Brain microvascular endothelial cell (primary cell): ENCODE measurements around the gene CHD1.

Source experiments
- DNase-seq: peaks from one replicate; pipeline ENCODE4 v3.0.0-alpha.2; 2020
- H3K27ac ChIP-seq: fragments of 250-450 bp; sonication (Bioruptor Pico); 2 replicates; pipeline ENCODE4 v1.5.1; 2020; ENCODE audit warnings: mild to moderate bottlenecking, moderate library complexity
- H3K27me3 ChIP-seq: fragments of 250-450 bp; sonication (Bioruptor Pico); replicated peaks from 2 replicates; pipeline ENCODE4 v1.5.1; 2020; ENCODE audit warnings: mild to moderate bottlenecking
- H3K36me3 ChIP-seq: fragments of 250-450 bp; sonication (Bioruptor Pico); replicated peaks from 2 replicates; pipeline ENCODE4 v1.5.1; 2020; ENCODE audit warnings: mild to moderate bottlenecking
- H3K4me3 ChIP-seq: 2 replicates; pipeline ENCODE4 v1.5.1; 2011; ENCODE audit warnings: low read depth, mild to moderate bottlenecking, control low read depth, low read length, moderate library complexity
- in situ Hi-C: cut with HindIII; loops from 2 replicates; pipeline ENCODE4 v1.10.0; 2017; ENCODE audit warnings: low sequenced_read_pairs, low pct_ligation_motif_present
- TF ChIP-seq, protein P1 (sequence below): IDR thresholded peaks from 2 replicates; pipeline ENCODE4 v1.5.1; 2011; ENCODE audit warnings: low read depth, mild to moderate bottlenecking, moderate library complexity, low read length, control low read depth, inconsistent platforms; ENCODE audit errors: missing control alignments

Gene CHD1

DNA sequence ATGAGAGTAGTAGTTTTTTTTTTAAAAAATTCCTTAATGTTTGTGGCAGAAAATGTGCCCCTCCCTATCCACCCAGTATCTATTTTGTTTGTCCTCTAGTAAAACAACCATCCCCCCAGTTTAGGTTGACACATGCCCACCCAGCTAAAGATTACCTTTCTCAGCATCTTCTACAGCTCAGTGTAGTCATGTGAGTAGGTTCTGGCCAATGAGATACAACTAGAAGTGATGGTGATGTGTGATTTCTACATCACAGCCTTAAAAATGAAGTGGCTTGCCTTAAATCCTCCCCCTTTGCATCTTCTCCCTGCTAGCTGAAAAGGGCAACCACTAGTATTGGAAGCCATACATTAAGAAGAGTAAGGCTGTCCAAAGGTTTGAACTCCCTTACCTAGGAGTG, 14.9 kb downstream of the CHD1 start:
- in situ Hi-C loops, result no loop called here
- Histone ChIP-seq H3K27me3 (no peaks in the 10 kb centered on the region), H3K27ac (no peak overlapping the region), H3K36me3 (no peaks in the 10 kb centered on the region), H3K4me3 (no peak overlapping the region)
- TF ChIP-seq, protein P1, sequence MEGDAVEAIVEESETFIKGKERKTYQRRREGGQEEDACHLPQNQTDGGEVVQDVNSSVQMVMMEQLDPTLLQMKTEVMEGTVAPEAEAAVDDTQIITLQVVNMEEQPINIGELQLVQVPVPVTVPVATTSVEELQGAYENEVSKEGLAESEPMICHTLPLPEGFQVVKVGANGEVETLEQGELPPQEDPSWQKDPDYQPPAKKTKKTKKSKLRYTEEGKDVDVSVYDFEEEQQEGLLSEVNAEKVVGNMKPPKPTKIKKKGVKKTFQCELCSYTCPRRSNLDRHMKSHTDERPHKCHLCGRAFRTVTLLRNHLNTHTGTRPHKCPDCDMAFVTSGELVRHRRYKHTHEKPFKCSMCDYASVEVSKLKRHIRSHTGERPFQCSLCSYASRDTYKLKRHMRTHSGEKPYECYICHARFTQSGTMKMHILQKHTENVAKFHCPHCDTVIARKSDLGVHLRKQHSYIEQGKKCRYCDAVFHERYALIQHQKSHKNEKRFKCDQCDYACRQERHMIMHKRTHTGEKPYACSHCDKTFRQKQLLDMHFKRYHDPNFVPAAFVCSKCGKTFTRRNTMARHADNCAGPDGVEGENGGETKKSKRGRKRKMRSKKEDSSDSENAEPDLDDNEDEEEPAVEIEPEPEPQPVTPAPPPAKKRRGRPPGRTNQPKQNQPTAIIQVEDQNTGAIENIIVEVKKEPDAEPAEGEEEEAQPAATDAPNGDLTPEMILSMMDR, result no peak
- no peak for DNase-seq

DNA sequence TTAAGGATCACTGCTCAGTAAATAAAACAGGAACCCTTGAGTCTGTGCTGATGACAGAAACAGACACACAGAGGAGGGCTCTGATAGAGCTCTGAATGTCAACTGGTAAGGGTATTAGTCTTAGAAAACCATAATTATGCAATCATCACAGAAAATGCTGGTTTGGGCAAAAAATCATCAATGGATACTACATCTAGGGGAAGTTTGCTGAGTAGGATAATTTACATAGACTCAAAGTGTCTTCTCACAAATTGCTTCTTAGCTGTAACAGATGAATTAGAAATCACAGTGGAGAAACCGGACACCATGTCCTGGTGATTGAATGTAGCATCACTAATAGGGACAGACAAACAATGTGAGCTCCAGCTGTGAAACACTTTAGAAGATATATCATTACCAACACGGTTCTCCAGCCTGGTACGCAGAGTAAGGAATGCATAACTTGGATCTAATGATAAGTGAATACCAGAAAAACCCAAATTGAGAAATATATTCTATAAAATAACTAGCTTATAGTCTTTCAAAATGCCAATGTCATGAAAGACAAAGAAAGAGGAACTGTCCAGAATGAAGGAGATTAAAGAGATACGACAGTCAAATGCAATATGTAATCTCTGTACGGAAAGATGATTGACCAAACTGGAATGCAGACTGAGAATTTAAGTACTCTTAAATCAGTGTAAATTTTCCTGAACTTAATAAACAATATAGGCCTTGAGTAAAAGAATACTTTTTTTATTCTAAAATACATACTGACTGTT, 17.3 kb downstream of the CHD1 start:
- Histone ChIP-seq H3K27ac (peak overlapping the region; percentile 28), H3K36me3 (no peaks in the 10 kb centered on the region), H3K27me3 (no peaks in the 10 kb centered on the region), H3K4me3 (no peak overlapping the region)
- in situ Hi-C loops, result no loop called here
- TF ChIP-seq, protein P1, result no peak
- DNase-seq, result peak; percentile 45

DNA sequence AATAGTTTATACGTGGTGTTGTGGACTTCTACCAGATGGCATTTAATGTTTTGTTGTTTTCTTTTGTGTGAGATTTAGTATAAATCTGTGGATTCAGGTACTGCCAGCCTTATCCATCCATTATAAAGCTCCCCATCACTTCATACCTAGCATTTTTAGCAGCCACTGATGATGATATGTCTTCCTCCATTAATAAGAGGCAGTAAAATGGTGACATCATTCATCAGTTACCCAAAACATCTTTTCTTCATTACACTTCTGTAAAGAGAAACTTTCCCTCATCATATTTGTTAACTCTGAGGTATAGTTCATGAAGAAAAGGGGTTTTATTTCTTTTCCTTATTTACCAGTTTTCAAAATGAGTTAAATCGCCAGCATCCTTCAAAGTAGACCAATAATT, 19.4 kb downstream of the CHD1 start:
- H3K27ac ChIP-seq, result no peak overlapping the region
- H3K36me3 ChIP-seq, result no peaks in the 10 kb centered on the region
- H3K27me3 ChIP-seq, result no peaks in the 10 kb centered on the region
- no peak overlapping the region for H3K4me3 ChIP-seq
- TF ChIP-seq, protein P1, result no peak
- no peak for DNase-seq
- in situ Hi-C loops, result no loop called here

DNA sequence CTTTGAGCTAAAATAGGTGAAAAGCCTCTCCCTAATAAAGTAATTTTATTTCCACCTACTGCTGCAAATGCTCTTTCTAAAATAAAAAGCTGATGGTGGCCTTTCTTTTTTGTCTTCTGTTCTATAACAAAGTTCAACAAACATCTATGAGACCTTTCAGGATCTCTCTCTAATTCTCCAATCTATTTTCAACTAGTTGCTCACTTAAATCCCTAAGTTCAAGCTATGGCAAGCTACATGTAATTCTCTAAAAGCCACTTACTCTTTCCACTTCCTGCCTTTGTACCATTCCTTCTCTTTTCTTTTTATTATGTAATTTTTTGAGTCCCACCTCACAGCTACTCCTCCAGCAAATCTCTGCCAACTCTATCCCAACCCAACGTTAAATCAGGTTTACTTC, 20.9 kb downstream of the CHD1 start:
- Histone ChIP-seq H3K36me3 (no peaks in the 10 kb centered on the region), H3K4me3 (no peak overlapping the region), H3K27me3 (no peaks in the 10 kb centered on the region), H3K27ac (no peak overlapping the region)
- TF ChIP-seq, protein P1, result no peak
- no peak for DNase-seq
- in situ Hi-C loops, result no loop called here

DNA sequence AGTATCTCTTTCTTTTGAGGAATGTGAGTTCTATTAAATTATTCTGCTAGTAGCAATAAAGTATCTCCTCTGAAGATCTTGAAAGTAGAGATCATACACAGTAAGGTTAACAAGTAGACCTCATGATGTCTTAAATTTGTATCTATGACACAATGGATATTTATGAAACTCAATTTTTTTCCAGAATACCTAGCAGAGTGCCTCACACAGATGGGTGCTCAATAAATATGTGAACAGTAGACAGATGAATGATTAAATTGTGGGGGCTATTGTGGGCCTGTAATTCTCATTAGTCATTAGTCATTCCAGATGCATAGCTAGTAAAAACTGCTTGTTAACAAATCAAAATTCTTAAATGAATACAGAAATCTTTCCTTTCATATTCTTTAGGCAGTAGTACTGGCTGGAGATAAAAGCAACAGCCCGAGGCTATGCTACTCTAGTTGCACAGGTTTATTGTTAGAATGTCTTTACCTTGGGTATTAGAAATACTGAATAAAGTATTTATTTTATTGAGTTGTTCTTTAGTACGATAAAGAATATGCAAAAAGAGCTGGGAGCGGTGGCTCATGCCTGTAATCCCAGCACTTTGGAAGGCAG, 22.0 kb downstream of the CHD1 start:
- no peaks in the 10 kb centered on the region for H3K36me3 ChIP-seq
- in situ Hi-C loops, result no loop called here
- no peaks in the 10 kb centered on the region for H3K27me3 ChIP-seq
- H3K27ac ChIP-seq, result no peak overlapping the region
- no peak for DNase-seq
- TF ChIP-seq, protein P1, result no peak
- H3K4me3 ChIP-seq, result no peak overlapping the region
